ENCODE data around the gene METAP2.
"Not testable (repeated sequence)": the region's sequence is repeated elsewhere in the genome, so short reads cannot be mapped to it uniquely, and the experiment has no call there.

Gene METAP2

GRCh38 chr12:95460105-95460504 lies 13.8 kb upstream of the METAP2 start:
- H3K4me3 ChIP-seq (ENCODE audit: low read depth in 1 of 2, low read length in 1 of 2): no peak overlapping the region

GRCh38 chr12:95460896-95461295 lies 13.1 kb upstream of the METAP2 start:
- Histone ChIP-seq H3K27me3 (no peaks in the 10 kb centered on the region), H3K4me1 (ENCODE audit: control insufficient read depth in 1 of 2, insufficient read depth in 1 of 2, low read depth in 1 of 2, low read length in 1 of 2) (no peaks in the 10 kb centered on the region), H3K36me3 (no peaks in the 10 kb centered on the region), H3K9me3 (no peaks in the 10 kb centered on the region), H3K4me3 (ENCODE audit: low read depth in 1 of 2, low read length in 1 of 2) (no peak overlapping the region), H3K27ac (no peak overlapping the region)
- no peak for TF ChIP-seq CTCF (IDR thresholded peaks at IDR 0.05)

More at GRCh38 chr12:95460105-95460504, 13.8 kb upstream of the METAP2 start:
- no peaks in the 10 kb centered on the region for H3K27me3 ChIP-seq
- H3K9me3 ChIP-seq: no peaks in the 10 kb centered on the region
- no peak for TF ChIP-seq CTCF (IDR thresholded peaks at IDR 0.05)
- H3K36me3 ChIP-seq: no peaks in the 10 kb centered on the region
- no peak overlapping the region for H3K27ac ChIP-seq
- H3K4me1 ChIP-seq (ENCODE audit: control insufficient read depth in 1 of 2, insufficient read depth in 1 of 2, low read depth in 1 of 2, low read length in 1 of 2): no peaks in the 10 kb centered on the region

GRCh38 chr12:95462081-95462480 lies 11.9 kb upstream of the METAP2 start:
- no peak overlapping the region for H3K27ac ChIP-seq
- H3K9me3 ChIP-seq: no peaks in the 10 kb centered on the region
- no peaks in the 10 kb centered on the region for H3K4me1 ChIP-seq (ENCODE audit: control insufficient read depth in 1 of 2, insufficient read depth in 1 of 2, low read depth in 1 of 2, low read length in 1 of 2)
- TF ChIP-seq CTCF (IDR thresholded peaks at IDR 0.05): no peak
- H3K27me3 ChIP-seq: no peaks in the 10 kb centered on the region
- no peak overlapping the region for H3K4me3 ChIP-seq (ENCODE audit: low read depth in 1 of 2, low read length in 1 of 2)
- no peaks in the 10 kb centered on the region for H3K36me3 ChIP-seq

- Histone ChIP-seq H3K4me1 (ENCODE audit: control insufficient read depth in 1 of 2, insufficient read depth in 1 of 2, low read depth in 1 of 2, low read length in 1 of 2) (no peaks in the 10 kb centered on the region), H3K9me3 (no peaks in the 10 kb centered on the region), H3K27me3 (no peaks in the 10 kb centered on the region), H3K36me3 (no peaks in the 10 kb centered on the region), H3K27ac (no peak overlapping the region), H3K4me3 (ENCODE audit: low read depth in 1 of 2, low read length in 1 of 2) (no peak overlapping the region)
- TF ChIP-seq CTCF (IDR thresholded peaks at IDR 0.05): no peak
Measured at GRCh38 chr12:95462551-95462950, 11.4 kb upstream of the METAP2 start.

- H3K36me3 ChIP-seq: no peaks in the 10 kb centered on the region
- H3K9me3 ChIP-seq: no peaks in the 10 kb centered on the region
- H3K27ac ChIP-seq: no peak overlapping the region
- H3K4me3 ChIP-seq (ENCODE audit: low read depth in 1 of 2, low read length in 1 of 2): no peak overlapping the region
- no peaks in the 10 kb centered on the region for H3K4me1 ChIP-seq (ENCODE audit: control insufficient read depth in 1 of 2, insufficient read depth in 1 of 2, low read depth in 1 of 2, low read length in 1 of 2)
- TF ChIP-seq CTCF (IDR thresholded peaks at IDR 0.05): no peak
- H3K27me3 ChIP-seq: no peaks in the 10 kb centered on the region
Measured at GRCh38 chr12:95463050-95463449, 10.9 kb upstream of the METAP2 start.

- not testable (repeated sequence) for H3K4me1 ChIP-seq (ENCODE audit: control insufficient read depth in 1 of 2, insufficient read depth in 1 of 2, low read depth in 1 of 2, low read length in 1 of 2); H3K4me3 ChIP-seq (ENCODE audit: low read depth in 1 of 2, low read length in 1 of 2); H3K27me3 ChIP-seq; H3K36me3 ChIP-seq; H3K27ac ChIP-seq; H3K9me3 ChIP-seq
Measured at GRCh38 chr12:95463776-95464175, 10.2 kb upstream of the METAP2 start.
